GM18858 (cell line): ENCODE measurements around the gene CRMP1.

Source experiments
- ATAC-seq: cut with Tn5 transposase; IDR thresholded peaks from one replicate; pipeline ENCODE4 v1.9.1; 2021; ENCODE audit not compliant: unreplicated experiment

CRMP1 gene

GRCh38 chr4:5921101-5921980 lies 28.5 kb upstream of the CRMP1 start:
- ATAC-seq: no peak

- ATAC-seq: no peak
Observed at GRCh38 chr4:5919571-5919970, 26.7 kb upstream of the CRMP1 start.

- ATAC-seq: no peak
Observed at GRCh38 chr4:5919044-5919443, 26.2 kb upstream of the CRMP1 start.

DNA sequence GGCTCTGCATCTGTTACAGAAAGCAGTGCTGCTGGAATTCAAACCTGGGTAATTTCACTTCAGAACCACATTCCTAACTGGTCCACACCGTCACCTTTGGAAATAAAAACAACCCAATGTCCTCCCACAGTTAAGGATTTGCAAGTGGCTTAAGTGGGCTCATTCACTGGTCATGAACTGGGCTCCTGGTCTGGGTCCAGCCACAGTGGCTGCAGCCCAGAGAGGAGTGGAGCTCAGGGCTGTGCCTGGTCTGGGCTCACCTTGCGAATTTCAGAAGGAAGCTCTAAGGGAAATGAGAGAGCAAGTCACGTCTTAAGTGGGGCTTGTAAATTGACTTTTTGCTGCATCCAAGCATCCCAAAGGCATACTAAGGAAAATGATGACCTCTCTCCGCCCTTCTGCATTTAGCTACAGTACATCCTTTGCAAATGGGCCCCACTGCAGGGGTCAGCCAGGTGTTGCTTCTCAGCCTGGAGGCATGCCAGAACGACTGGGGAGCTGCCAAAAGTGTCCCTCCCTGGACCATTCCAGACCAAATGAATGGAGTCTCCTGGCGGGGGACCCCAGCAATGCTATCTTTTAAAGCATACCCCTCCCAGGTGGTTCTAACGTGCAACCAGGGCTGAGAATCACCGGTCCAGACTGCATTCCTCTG lies 25.6 kb upstream of the CRMP1 start:
- no peak for ATAC-seq

- ATAC-seq: no peak
Observed at GRCh38 chr4:5917672-5918071, 24.8 kb upstream of the CRMP1 start.

DNA sequence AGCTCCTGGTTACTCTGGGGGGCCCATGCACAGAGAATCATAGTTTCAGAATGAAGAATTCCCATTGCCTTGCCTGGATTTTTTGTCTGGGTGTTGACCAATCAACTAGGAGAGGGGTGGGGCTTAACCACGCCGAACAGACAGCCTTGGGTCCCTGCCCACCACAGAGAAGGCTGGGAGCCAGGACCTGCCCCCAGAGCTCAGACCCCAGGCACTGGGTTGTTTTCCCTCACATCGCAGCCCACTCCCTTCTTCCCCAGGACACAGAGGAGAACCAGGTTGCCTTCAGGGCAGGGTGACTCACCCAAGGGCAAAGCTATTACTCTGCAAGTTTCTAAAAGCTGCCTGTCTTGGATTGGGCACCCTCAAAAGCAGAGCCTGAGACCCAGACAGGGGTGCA lies 23.3 kb upstream of the CRMP1 start:
- no peak for ATAC-seq

DNA sequence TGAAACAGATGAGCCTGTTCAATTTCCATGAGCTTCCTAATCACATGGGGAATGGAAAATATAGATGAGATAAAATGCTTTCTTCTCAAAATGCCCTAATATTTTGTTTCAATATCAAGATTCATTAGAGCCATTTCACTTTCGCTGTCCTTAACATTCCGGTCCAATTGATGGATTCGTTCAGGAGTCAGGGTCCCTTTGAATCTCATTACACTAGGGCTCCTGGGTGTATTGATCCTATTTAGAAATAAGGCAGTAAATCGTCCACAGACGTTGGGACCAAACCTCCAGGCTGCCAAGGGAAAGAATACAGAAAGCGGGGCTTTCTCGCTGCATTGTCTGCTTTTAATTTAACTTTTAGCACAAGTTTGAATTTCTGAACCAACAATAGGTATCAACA lies 20.6 kb upstream of the CRMP1 start:
- no peak for ATAC-seq

DNA sequence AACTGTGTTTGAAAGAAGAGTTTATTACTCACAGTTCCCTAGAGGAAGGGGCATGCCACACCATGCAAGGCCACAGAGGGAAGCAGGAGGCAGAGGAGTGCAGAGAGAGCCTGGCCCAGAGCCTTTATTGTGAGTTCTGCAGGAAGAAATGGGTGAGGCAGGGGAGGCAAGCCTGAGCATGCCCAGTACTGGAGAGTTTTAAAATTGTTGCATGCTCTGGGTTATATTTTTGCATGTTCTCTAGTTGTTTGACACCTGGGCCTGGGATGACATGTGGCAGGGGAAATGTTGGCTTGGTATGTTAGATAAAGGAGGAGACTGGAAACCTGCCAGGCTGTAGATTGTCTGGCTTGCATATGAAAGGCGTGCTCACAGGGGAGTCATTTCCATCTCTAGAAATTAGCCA lies 19.7 kb upstream of the CRMP1 start:
- ATAC-seq: no peak

DNA sequence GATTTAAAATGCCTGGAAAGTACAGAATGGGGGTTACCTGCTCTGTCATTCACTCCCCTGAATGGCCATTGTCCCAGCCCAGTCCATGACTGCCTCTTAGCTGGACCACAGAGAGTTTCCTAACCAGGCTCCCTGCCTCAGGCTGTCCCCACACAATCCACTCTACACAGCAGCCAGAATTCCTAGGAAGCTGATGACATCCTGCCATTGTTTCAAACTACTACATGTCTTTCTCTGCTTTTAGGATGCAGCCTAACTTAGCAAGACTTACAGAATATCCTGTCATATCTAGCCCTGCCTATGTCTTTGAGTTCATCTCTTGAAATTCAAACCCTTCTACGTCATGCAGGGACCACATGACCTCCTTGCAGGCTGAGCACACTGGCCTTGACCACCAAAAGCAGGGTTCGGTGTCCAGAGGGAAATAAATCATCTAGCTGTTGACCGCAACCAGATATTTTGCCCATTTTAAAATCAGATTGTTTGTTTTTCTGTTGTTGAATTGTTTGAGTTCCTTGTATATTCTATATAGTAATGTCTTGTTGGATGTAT lies 16.1 kb upstream of the CRMP1 start:
- ATAC-seq: no peak

GRCh38 chr4:5906191-5906590 lies 13.3 kb upstream of the CRMP1 start:
- ATAC-seq: no peak

- no peak for ATAC-seq
Observed at GRCh38 chr4:5905714-5906113, 12.8 kb upstream of the CRMP1 start.

GRCh38 chr4:5900844-5901243 lies 8.0 kb upstream of the CRMP1 start:
- no peak for ATAC-seq

DNA sequence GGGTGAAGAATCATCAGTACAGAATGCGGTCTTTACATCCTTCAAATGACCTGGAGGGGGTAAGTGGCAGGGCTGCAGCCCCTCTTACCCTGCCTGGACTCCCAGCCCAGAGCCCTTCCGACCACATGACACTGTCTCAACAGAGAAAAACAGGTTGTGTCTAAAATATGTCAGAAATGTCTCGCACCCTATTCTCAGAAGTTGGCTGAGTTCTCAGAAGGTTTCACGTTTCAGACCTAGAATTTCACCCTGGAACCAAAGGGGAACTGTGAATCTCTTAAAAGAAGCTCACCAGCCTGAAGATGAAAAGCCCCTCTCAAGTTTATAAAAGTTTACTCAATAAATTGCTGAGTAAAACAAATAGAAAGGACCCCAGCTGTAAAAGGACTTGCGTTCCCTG lies 7.0 kb upstream of the CRMP1 start:
- no peak for ATAC-seq

DNA sequence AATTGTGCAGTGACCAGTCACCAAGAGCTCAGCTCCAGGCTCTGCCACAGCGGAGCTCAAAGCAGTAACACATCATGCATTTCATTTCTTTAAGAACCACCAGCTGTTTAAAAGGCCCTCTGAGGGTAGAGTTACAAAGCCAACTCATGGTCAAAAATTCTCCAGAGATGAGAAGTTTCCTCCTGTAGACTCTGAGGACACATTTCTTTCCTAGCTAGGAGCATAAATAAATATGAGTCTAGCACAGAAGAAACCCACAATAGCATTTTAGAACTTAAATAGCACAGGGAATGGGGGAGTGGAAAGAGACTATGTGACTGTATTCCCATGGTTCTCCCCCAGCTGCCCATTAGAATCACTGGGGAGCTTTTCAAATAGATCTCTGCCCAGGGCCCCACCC lies 6.5 kb upstream of the CRMP1 start:
- ATAC-seq: no peak

DNA sequence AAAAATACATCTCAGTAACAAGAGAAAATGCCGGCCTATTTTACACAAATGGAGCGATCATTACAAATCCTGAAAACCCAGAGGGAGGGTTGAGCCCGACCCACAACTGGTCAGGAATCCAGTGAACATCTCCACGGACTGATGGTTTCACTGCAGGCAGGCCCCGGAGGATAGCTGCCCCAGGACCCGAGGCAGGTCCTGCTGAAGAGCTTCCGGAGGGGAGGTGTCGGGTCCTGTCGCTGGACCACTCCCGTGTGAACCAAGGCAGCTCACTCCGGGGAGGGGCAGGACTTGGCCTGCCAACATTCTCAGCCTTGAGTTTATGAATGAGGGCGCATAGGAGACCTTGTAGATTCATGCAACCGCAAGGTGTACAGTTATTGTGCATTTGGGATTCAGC lies 4.8 kb upstream of the CRMP1 start:
- no peak for ATAC-seq

DNA sequence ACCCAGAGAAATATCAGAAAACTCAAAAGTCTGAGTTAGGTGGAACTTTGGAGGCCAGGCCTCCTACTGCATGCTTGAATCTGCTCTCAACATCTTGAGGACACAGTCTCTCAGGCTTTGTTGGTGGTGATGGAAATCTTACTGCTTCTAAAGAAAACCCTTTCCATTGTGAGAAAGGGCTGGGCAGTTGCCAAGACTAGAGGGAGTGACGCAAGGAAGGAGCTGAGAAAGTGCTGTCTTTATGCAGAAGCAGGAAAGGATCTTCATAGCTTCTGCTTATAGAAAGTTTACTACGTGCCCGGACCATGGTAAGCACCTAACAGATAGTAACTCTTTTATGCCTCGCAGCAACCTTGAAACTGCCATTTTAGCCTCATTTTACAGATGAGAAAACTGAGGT lies 2.4 kb upstream of the CRMP1 start:
- no peak for ATAC-seq

DNA sequence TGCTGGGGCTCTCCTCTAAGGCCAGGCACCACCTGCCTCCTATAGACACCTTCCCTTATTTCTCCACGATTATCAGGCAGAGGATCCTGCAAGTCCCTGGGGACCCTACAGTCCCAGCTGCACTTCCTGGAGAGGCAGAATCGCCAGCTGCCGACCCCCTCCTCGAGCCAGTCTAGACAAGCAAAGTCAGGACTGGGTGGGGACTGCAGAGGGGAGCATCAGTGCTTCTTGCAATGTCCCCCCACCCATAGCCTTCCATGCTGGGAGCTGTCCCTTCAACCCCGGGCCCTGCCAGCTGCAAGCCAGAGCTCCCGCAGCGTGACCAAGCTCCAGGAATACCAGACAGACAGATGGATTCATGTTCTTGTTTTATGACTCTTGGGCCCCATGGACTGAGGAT lies 1.4 kb upstream of the CRMP1 start:
- ATAC-seq: no peak

- ATAC-seq: no peak
Observed at GRCh38 chr4:5893591-5893990, 705 bp upstream of the CRMP1 start.

DNA sequence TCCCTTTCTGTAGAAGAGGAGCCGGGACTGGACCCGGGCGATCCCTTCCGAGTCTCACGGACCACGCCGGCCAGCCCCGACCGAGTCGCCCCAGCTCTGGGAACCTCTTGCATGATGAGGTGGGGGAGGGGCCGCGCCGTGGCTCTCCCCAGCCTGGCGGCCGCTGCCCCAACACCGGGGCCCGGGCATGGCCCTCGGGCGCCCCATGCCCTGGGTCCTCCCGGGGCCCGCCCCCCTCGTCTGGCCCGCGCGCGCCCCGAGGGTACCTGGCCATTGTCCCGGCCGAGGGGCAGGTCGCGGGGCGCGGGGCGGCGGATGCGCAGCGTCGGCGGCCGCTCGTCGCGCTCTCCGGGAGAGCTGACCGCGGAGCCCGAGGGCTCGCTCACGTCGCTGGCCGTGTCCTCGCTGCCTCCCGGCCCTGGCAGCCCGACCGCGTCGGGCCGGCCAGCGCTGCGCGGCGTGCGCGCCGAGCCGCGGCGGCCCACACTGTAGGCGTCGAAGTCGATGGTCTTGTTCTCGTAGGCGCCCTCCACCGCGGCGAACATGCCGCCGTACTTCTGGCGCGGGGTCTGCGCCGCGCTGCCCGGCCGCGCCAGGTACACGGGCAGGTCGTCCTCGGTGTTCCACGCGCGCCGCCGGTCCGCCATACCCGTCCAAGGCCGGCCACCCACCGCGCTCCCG lies 423 bp downstream of the CRMP1 start:
- ATAC-seq: no peak

DNA sequence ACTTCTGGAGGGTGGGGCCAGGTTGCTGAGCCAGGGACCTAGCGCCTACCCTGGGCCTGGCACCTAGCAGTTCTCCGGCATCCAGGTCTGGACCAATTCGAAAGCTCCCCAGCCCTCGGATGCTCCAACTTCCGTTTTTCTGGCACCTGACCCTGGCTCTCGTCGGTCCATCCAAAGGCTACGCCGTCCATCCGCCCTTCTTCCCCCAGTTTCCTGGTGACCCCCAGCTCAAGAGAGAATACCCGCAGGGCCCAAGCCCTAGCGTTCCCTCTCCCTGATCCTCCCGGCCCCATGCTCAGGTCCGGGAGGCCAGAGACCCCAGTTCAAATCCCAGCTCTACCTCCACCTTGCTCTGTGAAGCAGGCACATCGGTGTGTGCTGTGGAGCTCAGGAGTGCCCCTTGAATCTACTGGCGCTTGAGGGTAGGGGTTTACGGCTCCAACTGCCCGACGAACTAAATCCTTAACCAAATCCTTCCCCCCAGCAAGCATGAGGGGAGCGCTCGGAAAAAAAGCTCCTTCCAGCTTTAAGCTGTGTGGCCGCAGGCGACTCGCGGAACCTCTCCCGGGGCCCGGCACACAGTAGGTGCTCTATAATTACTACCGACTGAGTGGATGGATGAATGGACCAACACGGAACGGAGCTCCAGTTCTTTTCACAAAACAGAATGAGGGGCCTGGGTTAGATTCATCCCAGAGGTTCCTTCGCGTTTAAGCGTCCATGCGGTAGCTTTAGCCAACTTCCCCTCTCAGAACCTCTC lies 1.1 kb downstream of the CRMP1 start:
- ATAC-seq: no peak
